Measurements from ENCODE around the gene PHACTR1. TPM values are rescaled to one million over a fixed set of nuclear protein-coding genes. Genes with fewer than 3 reads are reported as not detected.

Gene PHACTR1
- polyA plus RNA-seq, 1 experiment, result not detected

DNA sequence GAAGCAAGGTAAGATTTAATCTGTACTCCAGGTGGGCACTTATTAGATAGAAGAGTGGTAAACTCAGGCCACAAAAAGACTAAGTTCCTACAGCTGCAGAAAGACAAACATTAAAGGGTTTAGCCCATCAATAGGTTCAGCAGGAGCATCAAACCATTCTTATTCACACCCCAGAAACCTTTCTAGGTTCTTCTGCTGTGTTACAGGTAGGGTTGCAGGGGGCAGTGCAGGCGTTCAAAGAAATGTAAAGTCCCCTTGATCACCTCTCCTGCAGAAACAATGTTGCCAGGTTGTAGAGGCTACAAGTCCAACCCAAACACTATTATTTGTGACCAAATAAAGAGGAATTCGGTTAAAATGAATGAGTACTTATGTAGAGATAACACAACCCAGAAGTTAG, 31.8 kb downstream of the PHACTR1 start:
- Histone ChIP-seq H3K9me3 (ENCODE audit: control insufficient read depth, insufficient read depth, low read length) (peaks cover 4% of the 10 kb centered on the region; the same call in 1 of the 2 replicates), H3K27me3 (ENCODE audit: control insufficient read depth, insufficient read depth, low read length) (no peaks in the 10 kb centered on the region), H3K4me3 (ENCODE audit: low read depth, low read length) (no peak overlapping the region), H3K27ac (ENCODE audit: low read depth, low read length) (no peak overlapping the region)
- TF ChIP-seq, protein P1, sequence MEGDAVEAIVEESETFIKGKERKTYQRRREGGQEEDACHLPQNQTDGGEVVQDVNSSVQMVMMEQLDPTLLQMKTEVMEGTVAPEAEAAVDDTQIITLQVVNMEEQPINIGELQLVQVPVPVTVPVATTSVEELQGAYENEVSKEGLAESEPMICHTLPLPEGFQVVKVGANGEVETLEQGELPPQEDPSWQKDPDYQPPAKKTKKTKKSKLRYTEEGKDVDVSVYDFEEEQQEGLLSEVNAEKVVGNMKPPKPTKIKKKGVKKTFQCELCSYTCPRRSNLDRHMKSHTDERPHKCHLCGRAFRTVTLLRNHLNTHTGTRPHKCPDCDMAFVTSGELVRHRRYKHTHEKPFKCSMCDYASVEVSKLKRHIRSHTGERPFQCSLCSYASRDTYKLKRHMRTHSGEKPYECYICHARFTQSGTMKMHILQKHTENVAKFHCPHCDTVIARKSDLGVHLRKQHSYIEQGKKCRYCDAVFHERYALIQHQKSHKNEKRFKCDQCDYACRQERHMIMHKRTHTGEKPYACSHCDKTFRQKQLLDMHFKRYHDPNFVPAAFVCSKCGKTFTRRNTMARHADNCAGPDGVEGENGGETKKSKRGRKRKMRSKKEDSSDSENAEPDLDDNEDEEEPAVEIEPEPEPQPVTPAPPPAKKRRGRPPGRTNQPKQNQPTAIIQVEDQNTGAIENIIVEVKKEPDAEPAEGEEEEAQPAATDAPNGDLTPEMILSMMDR (IDR thresholded peaks at IDR 0.05; ENCODE audit: low read depth, low read length), result no peak
- no peak for DNase-seq (ENCODE audit: low read depth, low spot score)
- CTCF ChIA-PET, result no interaction called here
- POLR2A ChIA-PET, result no interaction called here

DNA sequence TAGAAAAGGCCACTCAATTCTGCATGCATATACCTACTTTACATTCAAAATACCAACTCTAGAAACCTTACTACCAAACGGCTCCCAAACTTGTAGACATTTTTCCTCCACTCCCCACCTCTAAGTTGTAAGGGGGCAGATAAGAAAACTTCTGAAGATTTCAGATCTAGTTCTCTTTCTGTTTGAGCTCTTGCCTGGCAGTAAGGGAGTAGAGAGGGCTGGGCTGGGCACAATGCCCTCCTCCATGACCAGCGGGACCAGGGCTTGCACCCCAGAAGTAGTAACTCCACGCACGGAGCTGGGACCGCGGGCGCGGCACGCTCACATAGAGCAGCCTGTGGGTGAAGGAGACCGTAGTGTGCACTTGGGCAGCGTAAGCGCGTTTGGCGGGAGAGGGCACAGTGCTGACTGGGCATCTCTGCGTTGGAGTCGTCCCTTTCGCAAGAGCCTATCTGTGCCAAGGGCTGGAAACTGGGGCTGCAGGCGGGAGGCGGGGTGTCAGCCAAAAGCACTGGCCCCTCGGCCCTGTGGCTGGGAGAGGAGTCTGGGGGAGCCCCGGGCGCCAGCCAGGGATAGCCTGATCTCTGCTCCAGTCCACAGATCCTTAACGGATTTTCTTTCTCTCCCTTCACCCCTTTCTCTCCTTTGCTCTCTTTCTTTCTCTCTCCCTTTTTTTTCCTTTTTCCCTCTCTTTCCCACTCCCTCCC, 32.4 kb downstream of the PHACTR1 start:
- CTCF ChIA-PET, result no interaction called here
- no peaks in the 10 kb centered on the region for H3K27me3 ChIP-seq (ENCODE audit: control insufficient read depth, insufficient read depth, low read length)
- no peak for DNase-seq (ENCODE audit: low read depth, low spot score)
- POLR2A ChIA-PET, result no interaction called here
- TF ChIP-seq, protein P1 (IDR thresholded peaks at IDR 0.05; ENCODE audit: low read depth, low read length), result no peak
- peaks cover 4% of the 10 kb centered on the region; the same call in 1 of the 2 replicates for H3K9me3 ChIP-seq (ENCODE audit: control insufficient read depth, insufficient read depth, low read length)
- H3K27ac ChIP-seq (ENCODE audit: low read depth, low read length), result no peak overlapping the region
- no peak overlapping the region for H3K4me3 ChIP-seq (ENCODE audit: low read depth, low read length)

- POLR2A ChIA-PET, result no interaction called here
- peaks cover 4% of the 10 kb centered on the region; the same call in 1 of the 2 replicates for H3K9me3 ChIP-seq (ENCODE audit: control insufficient read depth, insufficient read depth, low read length)
- H3K27me3 ChIP-seq (ENCODE audit: control insufficient read depth, insufficient read depth, low read length), result no peaks in the 10 kb centered on the region
- no peak for DNase-seq (ENCODE audit: low read depth, low spot score)
- no peak overlapping the region for H3K4me3 ChIP-seq (ENCODE audit: low read depth, low read length)
- TF ChIP-seq, protein P1 (IDR thresholded peaks at IDR 0.05; ENCODE audit: low read depth, low read length), result no peak
- CTCF ChIA-PET, result no interaction called here
- no peak overlapping the region for H3K27ac ChIP-seq (ENCODE audit: low read depth, low read length)
These were observed 33.2 kb downstream of the PHACTR1 start for GRCh38 chr6:12749531-12750379.

DNA sequence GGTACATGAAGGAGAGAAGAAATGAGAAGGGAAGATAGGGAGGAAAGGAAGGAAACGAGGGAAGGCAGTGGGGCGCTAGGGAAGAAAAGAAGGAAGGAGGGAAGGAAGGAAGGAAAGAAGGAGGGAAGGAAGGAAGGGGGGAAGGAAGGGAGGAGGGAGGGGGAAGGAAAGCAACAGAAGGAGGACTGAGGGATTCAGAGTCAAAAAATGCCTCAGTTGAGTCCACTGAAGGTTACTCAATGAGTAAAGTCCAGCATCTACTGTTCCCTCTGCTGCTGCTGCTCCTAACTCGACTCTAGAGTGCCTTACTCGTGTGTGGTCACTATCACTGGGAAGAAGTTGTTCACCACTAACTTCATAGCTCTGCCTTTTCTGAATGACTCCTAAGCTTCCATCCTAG, 33.8 kb downstream of the PHACTR1 start:
- H3K27me3 ChIP-seq (ENCODE audit: control insufficient read depth, insufficient read depth, low read length), result no peaks in the 10 kb centered on the region
- ChIA-PET POLR2A (no interaction called here), CTCF (no interaction called here)
- TF ChIP-seq, protein P1 (IDR thresholded peaks at IDR 0.05; ENCODE audit: low read depth, low read length), result no peak
- no peak overlapping the region for H3K4me3 ChIP-seq (ENCODE audit: low read depth, low read length)
- H3K27ac ChIP-seq (ENCODE audit: low read depth, low read length), result no peak overlapping the region
- peaks cover 4% of the 10 kb centered on the region; the same call in 1 of the 2 replicates for H3K9me3 ChIP-seq (ENCODE audit: control insufficient read depth, insufficient read depth, low read length)
- no peak for DNase-seq (ENCODE audit: low read depth, low spot score)
